ENCODE data around the gene HARBI1.

DNA sequence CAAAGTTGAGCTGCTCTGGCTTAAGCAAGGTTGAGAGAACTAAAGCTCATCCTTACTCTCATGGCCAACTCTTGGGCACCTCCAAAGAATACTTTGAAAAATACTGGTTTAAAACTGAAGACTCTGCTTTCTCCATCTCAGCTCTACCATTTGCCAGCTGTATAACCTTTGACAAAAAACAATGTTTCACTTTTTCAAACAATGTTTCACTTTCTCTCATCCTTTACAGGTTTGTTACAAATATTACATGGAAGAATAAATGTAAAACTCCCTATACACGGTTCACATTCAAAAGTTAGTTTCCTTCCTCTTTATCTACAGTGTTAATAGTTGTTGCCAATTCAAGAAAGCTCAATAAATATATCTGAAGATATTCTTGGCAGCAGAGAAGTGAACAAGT lies 42.4 kb downstream of the HARBI1 start:
- TF ChIP-seq ZNF778 (CRISPR knock-in tag; IDR thresholded peaks at IDR 0.05) = no peak
- no peak for TF ChIP-seq ZNF77 (CRISPR knock-in tag; IDR thresholded peaks at IDR 0.05)
- TF ChIP-seq, protein P1, sequence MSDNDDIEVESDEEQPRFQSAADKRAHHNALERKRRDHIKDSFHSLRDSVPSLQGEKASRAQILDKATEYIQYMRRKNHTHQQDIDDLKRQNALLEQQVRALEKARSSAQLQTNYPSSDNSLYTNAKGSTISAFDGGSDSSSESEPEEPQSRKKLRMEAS (CRISPR knock-in tag; IDR thresholded peaks at IDR 0.05) = no peak
- TF ChIP-seq, protein P2, sequence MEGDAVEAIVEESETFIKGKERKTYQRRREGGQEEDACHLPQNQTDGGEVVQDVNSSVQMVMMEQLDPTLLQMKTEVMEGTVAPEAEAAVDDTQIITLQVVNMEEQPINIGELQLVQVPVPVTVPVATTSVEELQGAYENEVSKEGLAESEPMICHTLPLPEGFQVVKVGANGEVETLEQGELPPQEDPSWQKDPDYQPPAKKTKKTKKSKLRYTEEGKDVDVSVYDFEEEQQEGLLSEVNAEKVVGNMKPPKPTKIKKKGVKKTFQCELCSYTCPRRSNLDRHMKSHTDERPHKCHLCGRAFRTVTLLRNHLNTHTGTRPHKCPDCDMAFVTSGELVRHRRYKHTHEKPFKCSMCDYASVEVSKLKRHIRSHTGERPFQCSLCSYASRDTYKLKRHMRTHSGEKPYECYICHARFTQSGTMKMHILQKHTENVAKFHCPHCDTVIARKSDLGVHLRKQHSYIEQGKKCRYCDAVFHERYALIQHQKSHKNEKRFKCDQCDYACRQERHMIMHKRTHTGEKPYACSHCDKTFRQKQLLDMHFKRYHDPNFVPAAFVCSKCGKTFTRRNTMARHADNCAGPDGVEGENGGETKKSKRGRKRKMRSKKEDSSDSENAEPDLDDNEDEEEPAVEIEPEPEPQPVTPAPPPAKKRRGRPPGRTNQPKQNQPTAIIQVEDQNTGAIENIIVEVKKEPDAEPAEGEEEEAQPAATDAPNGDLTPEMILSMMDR (IDR thresholded peaks at IDR 0.05 in 2 of 3, conservative IDR thresholded peaks at IDR 0.05 in 1 of 3; ENCODE audit: insufficient read depth in 2 of 3, low read depth in 1 of 3, low read length in 3 of 3) = no peak
- no peak for TF ChIP-seq CEBPB (tag; IDR thresholded peaks at IDR 0.05)
- no peak for TF ChIP-seq NR2F6 (CRISPR knock-in tag; IDR thresholded peaks at IDR 0.05)
- no peak for TF ChIP-seq EP300 (IDR thresholded peaks at IDR 0.05; ENCODE audit: low read length)

Data from K562 (cell line).